HUES48 (cell line): Measurements from ENCODE around the gene TMCC1.
"Not testable (repeated sequence)": the region's sequence is repeated elsewhere in the genome, so short reads cannot be mapped to it uniquely, and the experiment has no call there.

Experiments used
- H3K27ac ChIP-seq: one replicate; pipeline ENCODE4 v1.7.0; 2013; ENCODE audit warnings: low read depth, low read length, inconsistent platforms
- H3K27me3 ChIP-seq: 2 replicates; pipeline ENCODE4 v1.6.1; 2013; ENCODE audit warnings: mild to moderate bottlenecking, low read length; ENCODE audit not compliant: control insufficient read depth, insufficient read depth
- H3K36me3 ChIP-seq: 2 replicates; pipeline ENCODE4 v1.6.1; 2013; ENCODE audit warnings: low read length; ENCODE audit not compliant: control insufficient read depth, insufficient read depth
- H3K4me1 ChIP-seq: 2 replicates; pipeline ENCODE4 v1.6.1; 2013; ENCODE audit warnings: mild to moderate bottlenecking, low read length; ENCODE audit not compliant: control insufficient read depth, insufficient read depth
- H3K4me3 ChIP-seq: 2 replicates; pipeline ENCODE4 v1.5.1; 2013; ENCODE audit warnings: mild to moderate bottlenecking, low read depth, low read length
- H3K9ac ChIP-seq: 2 replicates; pipeline ENCODE4 v1.6.1; 2013; ENCODE audit warnings: mild to moderate bottlenecking, low read depth, low read length, moderate library complexity
- H3K9me3 ChIP-seq: 2 replicates; pipeline ENCODE4 v1.6.1; 2013; ENCODE audit warnings: low read length; ENCODE audit not compliant: control insufficient read depth, insufficient read depth

TMCC1 gene

GRCh38 chr3:129653019-129653418, 240.5 kb downstream of the TMCC1 start:
- H3K4me1 ChIP-seq, result peaks cover 50% of the 10 kb centered on the region
- H3K4me3 ChIP-seq, result no peak overlapping the region
- H3K9me3 ChIP-seq, result no peaks in the 10 kb centered on the region
- no peak overlapping the region for H3K9ac ChIP-seq
- H3K36me3 ChIP-seq, result peaks cover 10% of the 10 kb centered on the region; the same call in 1 of the 2 replicates
- no peak overlapping the region for H3K27ac ChIP-seq
- H3K27me3 ChIP-seq, result no peaks in the 10 kb centered on the region

GRCh38 chr3:129651435-129652202, 241.9 kb downstream of the TMCC1 start:
- Histone ChIP-seq H3K27ac (peak overlapping the region; percentile 69), H3K36me3 (peaks cover 10% of the 10 kb centered on the region; the same call in 1 of the 2 replicates), H3K9ac (no peak overlapping the region), H3K4me1 (peaks cover 40% of the 10 kb centered on the region), H3K9me3 (no peaks in the 10 kb centered on the region), H3K4me3 (no peak overlapping the region), H3K27me3 (no peaks in the 10 kb centered on the region)

- H3K27ac ChIP-seq, result no peak overlapping the region
- no peaks in the 10 kb centered on the region for H3K9me3 ChIP-seq
- no peak overlapping the region for H3K9ac ChIP-seq
- no peak overlapping the region for H3K4me3 ChIP-seq
- H3K27me3 ChIP-seq, result no peaks in the 10 kb centered on the region
- H3K4me1 ChIP-seq, result peaks cover 39% of the 10 kb centered on the region
- H3K36me3 ChIP-seq, result peaks cover 10% of the 10 kb centered on the region; the same call in 1 of the 2 replicates
Measured at GRCh38 chr3:129650256-129650872, 243.1 kb downstream of the TMCC1 start.

GRCh38 chr3:129648391-129648790, 245.1 kb downstream of the TMCC1 start:
- H3K27ac ChIP-seq, result no peak overlapping the region
- no peaks in the 10 kb centered on the region for H3K9me3 ChIP-seq
- H3K27me3 ChIP-seq, result no peaks in the 10 kb centered on the region
- no peak overlapping the region for H3K9ac ChIP-seq
- no peak overlapping the region for H3K4me3 ChIP-seq
- peaks cover 39% of the 10 kb centered on the region for H3K4me1 ChIP-seq
- H3K36me3 ChIP-seq, result no peaks in the 10 kb centered on the region

DNA sequence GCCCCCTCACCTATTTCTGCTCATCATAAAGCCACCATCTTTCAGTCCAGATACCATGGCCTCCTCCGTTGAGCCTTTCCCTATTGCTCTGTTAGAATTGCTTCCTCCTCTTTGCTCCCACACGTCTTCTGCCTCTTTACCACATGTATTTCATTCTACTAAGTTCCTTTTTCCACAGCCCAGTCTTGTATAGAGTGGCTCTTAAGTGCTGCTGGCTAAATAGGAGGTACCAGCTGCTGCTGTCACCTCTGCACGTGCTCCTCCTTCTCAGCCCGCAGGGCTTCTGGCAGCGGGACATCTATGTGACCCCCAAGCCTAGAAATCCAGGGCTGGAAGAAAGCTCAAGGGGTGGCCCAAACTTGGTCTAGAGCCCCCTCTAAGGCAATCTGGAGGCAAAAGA, 248.2 kb downstream of the TMCC1 start:
- no peak overlapping the region for H3K9ac ChIP-seq
- H3K27ac ChIP-seq, result no peak overlapping the region
- no peaks in the 10 kb centered on the region for H3K36me3 ChIP-seq
- peaks cover 17% of the 10 kb centered on the region for H3K4me1 ChIP-seq
- H3K9me3 ChIP-seq, result no peaks in the 10 kb centered on the region
- no peak overlapping the region for H3K4me3 ChIP-seq
- H3K27me3 ChIP-seq, result no peaks in the 10 kb centered on the region

GRCh38 chr3:129644836-129645235, 248.7 kb downstream of the TMCC1 start:
- H3K27me3 ChIP-seq, result no peaks in the 10 kb centered on the region
- no peaks in the 10 kb centered on the region for H3K9me3 ChIP-seq
- H3K4me3 ChIP-seq, result no peak overlapping the region
- H3K9ac ChIP-seq, result no peak overlapping the region
- H3K36me3 ChIP-seq, result no peaks in the 10 kb centered on the region
- peaks cover 13% of the 10 kb centered on the region; the same call in 1 of the 2 replicates for H3K4me1 ChIP-seq
- no peak overlapping the region for H3K27ac ChIP-seq

GRCh38 chr3:129641567-129642260, 251.8 kb downstream of the TMCC1 start:
- not testable (repeated sequence) for H3K27ac ChIP-seq, H3K36me3 ChIP-seq, H3K4me1 ChIP-seq, H3K9me3 ChIP-seq, H3K9ac ChIP-seq, H3K4me3 ChIP-seq, H3K27me3 ChIP-seq

GRCh38 chr3:129640985-129641384, 252.5 kb downstream of the TMCC1 start:
- not testable (repeated sequence) for H3K36me3 ChIP-seq, H3K27me3 ChIP-seq, H3K9me3 ChIP-seq, H3K4me1 ChIP-seq, H3K4me3 ChIP-seq, H3K27ac ChIP-seq, H3K9ac ChIP-seq

- no peak overlapping the region for H3K27ac ChIP-seq
- no peaks in the 10 kb centered on the region for H3K9me3 ChIP-seq
- no peak overlapping the region for H3K9ac ChIP-seq
- H3K36me3 ChIP-seq, result no peaks in the 10 kb centered on the region
- 0 out of 2 replicates have a peak, but pooled peaks cover 4% of the 10 kb centered on the region for H3K4me1 ChIP-seq
- H3K27me3 ChIP-seq, result no peaks in the 10 kb centered on the region
- no peak overlapping the region for H3K4me3 ChIP-seq
Measured at GRCh38 chr3:129638481-129638880, 255.0 kb downstream of the TMCC1 start.

DNA sequence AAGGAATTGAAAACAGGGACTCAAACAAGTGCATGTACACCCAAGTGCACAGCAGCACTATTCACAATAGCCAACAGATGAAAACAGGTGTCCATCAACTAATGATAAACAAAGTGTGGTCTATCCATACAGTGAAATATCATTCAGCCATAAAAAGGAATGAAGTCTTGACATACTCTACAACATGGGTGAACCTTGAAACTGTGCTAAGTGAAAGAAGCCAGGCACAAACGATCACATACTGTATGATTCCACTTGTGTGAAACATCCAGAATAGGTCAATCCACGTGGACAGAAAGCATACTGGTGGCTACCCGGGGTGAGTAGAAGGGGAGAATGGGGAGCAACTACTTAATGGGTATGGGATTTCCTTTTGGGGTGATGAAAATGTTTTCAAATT, 257.4 kb downstream of the TMCC1 start:
- Histone ChIP-seq H3K9ac (no peak overlapping the region), H3K27ac (no peak overlapping the region), H3K4me3 (no peak overlapping the region), H3K9me3 (no peaks in the 10 kb centered on the region), H3K36me3 (no peaks in the 10 kb centered on the region), H3K27me3 (no peaks in the 10 kb centered on the region), H3K4me1 (0 out of 2 replicates have a peak, but pooled peaks cover 4% of the 10 kb centered on the region)

DNA sequence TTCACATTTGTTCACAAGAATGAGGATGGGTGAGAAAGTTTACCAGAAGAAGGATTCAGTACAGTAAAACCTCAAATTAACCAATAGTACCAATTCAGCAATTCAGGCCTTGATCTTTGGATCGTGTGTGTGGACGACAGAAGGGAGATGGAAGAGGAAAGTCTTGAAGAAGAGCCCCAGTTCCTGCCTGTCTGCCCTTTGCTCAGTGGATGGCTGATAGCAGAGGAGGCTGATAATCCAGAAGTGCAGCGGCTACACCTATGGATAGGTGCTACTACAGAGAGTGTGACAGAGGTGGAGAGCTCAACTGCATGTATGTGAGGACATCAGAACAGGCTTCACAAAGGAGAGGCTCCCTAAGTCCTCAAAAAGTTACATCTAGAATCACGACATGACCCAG, 257.9 kb downstream of the TMCC1 start:
- no peak overlapping the region for H3K9ac ChIP-seq
- H3K4me3 ChIP-seq, result no peak overlapping the region
- no peaks in the 10 kb centered on the region for H3K9me3 ChIP-seq

More for the DNA sequence above, 257.9 kb downstream of the TMCC1 start:
- Histone ChIP-seq H3K36me3 (no peaks in the 10 kb centered on the region), H3K27me3 (no peaks in the 10 kb centered on the region), H3K27ac (no peak overlapping the region), H3K4me1 (0 out of 2 replicates have a peak, but pooled peaks cover 4% of the 10 kb centered on the region)
